Embryonic facial prominence (tissue), 1 donor: ENCODE data around the gene GAK.

ENCODE experiments used
- DNase-seq: peaks from one replicate; pipeline ENCODE4 v3.0.0-alpha.2; 2016; ENCODE audit errors: extremely low spot score

GAK gene

GRCh38 chr4:964346-965025, 32.4 kb upstream of the GAK start:
- no peak for DNase-seq

GRCh38 chr4:963276-964225, 31.4 kb upstream of the GAK start:
- no peak for DNase-seq

- no peak for DNase-seq
These were observed 30.4 kb upstream of the GAK start for GRCh38 chr4:962231-963208.

- no peak for DNase-seq
These were observed 29.5 kb upstream of the GAK start for GRCh38 chr4:961351-962230.

GRCh38 chr4:960636-961350, 28.7 kb upstream of the GAK start:
- DNase-seq, result no peak

GRCh38 chr4:960140-960635, 28.1 kb upstream of the GAK start:
- DNase-seq, result no peak

GRCh38 chr4:959338-960139, 27.4 kb upstream of the GAK start:
- no peak for DNase-seq

GRCh38 chr4:958696-959337, 26.7 kb upstream of the GAK start:
- no peak for DNase-seq

- no peak for DNase-seq
These were observed 26.2 kb upstream of the GAK start for GRCh38 chr4:958314-958665.

GRCh38 chr4:957581-958313, 25.6 kb upstream of the GAK start:
- DNase-seq, result no peak

- DNase-seq, result no peak
These were observed 25.1 kb upstream of the GAK start for GRCh38 chr4:957231-957580.

GRCh38 chr4:956531-957230, 24.6 kb upstream of the GAK start:
- DNase-seq, result no peak

GRCh38 chr4:955931-956381, 23.8 kb upstream of the GAK start:
- DNase-seq, result no peak

GRCh38 chr4:955161-955921, 23.2 kb upstream of the GAK start:
- no peak for DNase-seq

- no peak for DNase-seq
These were observed 22.3 kb upstream of the GAK start for GRCh38 chr4:954211-955020.

- no peak for DNase-seq
These were observed 21.4 kb upstream of the GAK start for GRCh38 chr4:953574-953915.
